Trophoblast cell (in vitro differentiated cells and primary cell): ENCODE results near the gene UBLCP1.
"Not testable (repeated sequence)": the region's sequence is repeated elsewhere in the genome, so short reads cannot be mapped to it uniquely, and the experiment has no call there.

Experiments used
- DNase-seq, 2 donors: peaks; one replicate each; pipeline ENCODE4 v3.0.0-alpha.2; 2016
- H2AFZ ChIP-seq: 2 replicates; pipeline ENCODE4 v1.6.1; 2013; ENCODE audit warnings: low read length, moderate library complexity, mild to moderate bottlenecking; ENCODE audit not compliant: insufficient read depth, poor library complexity
- H2AK5ac ChIP-seq: 2 replicates; pipeline ENCODE4 v1.6.1; 2013; ENCODE audit warnings: mild to moderate bottlenecking, low read length
- H2BK120ac ChIP-seq: 2 replicates; pipeline ENCODE4 v1.6.1; 2013; ENCODE audit warnings: low read length, mild to moderate bottlenecking, moderate library complexity; ENCODE audit not compliant: insufficient read depth, poor library complexity
- H2BK12ac ChIP-seq: 2 replicates; pipeline ENCODE4 v1.6.1; 2013; ENCODE audit warnings: mild to moderate bottlenecking, low read length, moderate library complexity
- H2BK5ac ChIP-seq: 2 replicates; pipeline ENCODE4 v1.6.1; 2013; ENCODE audit warnings: low read length, low read depth, moderate library complexity, mild to moderate bottlenecking; ENCODE audit not compliant: poor library complexity
- H3K14ac ChIP-seq: 2 replicates; pipeline ENCODE4 v1.6.1; 2013; ENCODE audit warnings: mild to moderate bottlenecking, low read length
- H3K18ac ChIP-seq: 2 replicates; pipeline ENCODE4 v1.6.1; 2013; ENCODE audit warnings: mild to moderate bottlenecking, low read length
- H3K23ac ChIP-seq: 2 replicates; pipeline ENCODE4 v1.6.1; 2013; ENCODE audit warnings: low read length
- H3K27ac ChIP-seq: 2 replicates; pipeline ENCODE4 v1.5.1; 2013; ENCODE audit warnings: low read depth, mild to moderate bottlenecking, inconsistent platforms, low read length, moderate library complexity
- H3K27me3 ChIP-seq: 2 replicates; pipeline ENCODE4 v1.6.1; 2013; ENCODE audit warnings: inconsistent platforms, mild to moderate bottlenecking, low read length, moderate library complexity; ENCODE audit not compliant: insufficient read depth
- H3K36me3 ChIP-seq, 2 experiments: 1 replicate in 1 of 2; 2 replicates in 1 of 2; pipeline ENCODE4 v1.6.1; 2013; ENCODE audit warnings: low read length in 2 of 2, mild to moderate bottlenecking in 2 of 2, moderate library complexity in 1 of 2; ENCODE audit not compliant: insufficient read depth in 2 of 2, control insufficient read depth in 1 of 2
- H3K4ac ChIP-seq: 2 replicates; pipeline ENCODE4 v1.6.1; 2013; ENCODE audit warnings: low read depth, mild to moderate bottlenecking, low read length, moderate library complexity
- H3K4me1 ChIP-seq, 2 experiments: 1 replicate in 1 of 2; 2 replicates in 1 of 2; pipeline ENCODE4 v1.6.1; 2013; ENCODE audit warnings: low read length in 2 of 2, mild to moderate bottlenecking in 2 of 2, moderate library complexity in 1 of 2; ENCODE audit not compliant: insufficient read depth in 2 of 2, control insufficient read depth in 1 of 2
- H3K4me2 ChIP-seq: 2 replicates; pipeline ENCODE4 v1.6.1; 2013; ENCODE audit warnings: inconsistent platforms, mild to moderate bottlenecking, low read length, moderate library complexity
- H3K4me3 ChIP-seq: 2 replicates; pipeline ENCODE4 v1.5.1; 2013; ENCODE audit warnings: mild to moderate bottlenecking, low read depth, low read length, inconsistent platforms
- H3K79me1 ChIP-seq: one replicate; pipeline ENCODE4 v1.6.1; 2013; ENCODE audit warnings: low read length
- H3K79me2 ChIP-seq: 2 replicates; pipeline ENCODE4 v1.6.1; 2013; ENCODE audit warnings: low read length, mild to moderate bottlenecking; ENCODE audit not compliant: control insufficient read depth, insufficient read depth, poor library complexity
- H3K9ac ChIP-seq: 2 replicates; pipeline ENCODE4 v1.6.1; 2013; ENCODE audit warnings: mild to moderate bottlenecking, low read length
- H3K9me3 ChIP-seq: 2 replicates; pipeline ENCODE4 v1.6.1; 2013; ENCODE audit warnings: low read depth, mild to moderate bottlenecking, control low read depth, inconsistent platforms, low read length; ENCODE audit not compliant: insufficient read depth
- H4K12ac ChIP-seq: 2 replicates; pipeline ENCODE4 v1.6.1; 2013; ENCODE audit warnings: low read depth, mild to moderate bottlenecking, low read length, moderate library complexity
- H4K8ac ChIP-seq: 2 replicates; pipeline ENCODE4 v1.6.1; 2013; ENCODE audit warnings: low read depth, mild to moderate bottlenecking, low read length, moderate library complexity
- H4K91ac ChIP-seq: one replicate; pipeline ENCODE4 v1.6.1; 2013; ENCODE audit warnings: low read depth, mild to moderate bottlenecking, low read length, moderate library complexity
- WGBS: extraction: QIAGEN DNeasy Blood & Tissue Kit; methylation state at CpG from one replicate; pipeline ENCODE4 v1.1.7; 2013; ENCODE audit warnings: missing lambda C conversion rate; ENCODE audit not compliant: insufficient read length, insufficient coverage; ENCODE audit errors: extremely low coverage; 5-methylcytosine and 5-hydroxymethylcytosine counted together

Gene UBLCP1

DNA sequence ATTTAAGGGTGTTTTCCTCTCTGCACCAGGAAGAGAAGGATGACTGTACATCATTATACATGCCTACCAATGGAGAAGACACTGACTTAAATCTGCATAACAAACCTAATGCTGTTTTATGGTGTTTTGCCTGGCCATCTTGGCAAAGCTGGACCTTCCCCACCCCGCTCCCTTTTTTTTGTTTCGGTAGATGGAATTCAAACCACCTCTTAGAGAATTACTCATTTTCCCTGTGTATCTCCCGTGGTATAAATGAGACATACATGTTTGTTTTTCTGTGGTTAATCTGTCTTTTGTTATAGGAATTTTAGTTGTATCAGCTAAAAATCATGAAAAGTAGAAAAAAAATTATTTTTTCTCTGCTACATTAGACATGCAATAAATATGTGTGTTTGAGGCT, 38.4 kb downstream of the UBLCP1 start:
- no peak for DNase-seq
- Histone ChIP-seq H3K18ac (no peak overlapping the region), H3K79me2 (no peaks in the 10 kb centered on the region), H4K91ac (no peak overlapping the region), H3K27me3 (no peaks in the 10 kb centered on the region), H2BK120ac (no peak overlapping the region), H3K27ac (no peak overlapping the region), H4K8ac (no peak overlapping the region), H2AFZ (no peak overlapping the region), H3K4me1 (no peaks in the 10 kb centered on the region), H3K9me3 (peaks cover 8% of the 10 kb centered on the region), H3K79me1 (no peaks in the 10 kb centered on the region), H3K4me2 (no peak overlapping the region), H2BK5ac (no peak overlapping the region), H2AK5ac (no peak overlapping the region), H3K14ac (no peak overlapping the region), H3K4me3 (no peak overlapping the region), H3K36me3 (no peaks in the 10 kb centered on the region), H4K12ac (no peak overlapping the region), H3K23ac (no peak overlapping the region), H3K4ac (no peak overlapping the region), H3K9ac (no peak overlapping the region), H2BK12ac (no peak overlapping the region)
- no CpG with 5 or more reads among the region's 3 CpGs for WGBS

DNA sequence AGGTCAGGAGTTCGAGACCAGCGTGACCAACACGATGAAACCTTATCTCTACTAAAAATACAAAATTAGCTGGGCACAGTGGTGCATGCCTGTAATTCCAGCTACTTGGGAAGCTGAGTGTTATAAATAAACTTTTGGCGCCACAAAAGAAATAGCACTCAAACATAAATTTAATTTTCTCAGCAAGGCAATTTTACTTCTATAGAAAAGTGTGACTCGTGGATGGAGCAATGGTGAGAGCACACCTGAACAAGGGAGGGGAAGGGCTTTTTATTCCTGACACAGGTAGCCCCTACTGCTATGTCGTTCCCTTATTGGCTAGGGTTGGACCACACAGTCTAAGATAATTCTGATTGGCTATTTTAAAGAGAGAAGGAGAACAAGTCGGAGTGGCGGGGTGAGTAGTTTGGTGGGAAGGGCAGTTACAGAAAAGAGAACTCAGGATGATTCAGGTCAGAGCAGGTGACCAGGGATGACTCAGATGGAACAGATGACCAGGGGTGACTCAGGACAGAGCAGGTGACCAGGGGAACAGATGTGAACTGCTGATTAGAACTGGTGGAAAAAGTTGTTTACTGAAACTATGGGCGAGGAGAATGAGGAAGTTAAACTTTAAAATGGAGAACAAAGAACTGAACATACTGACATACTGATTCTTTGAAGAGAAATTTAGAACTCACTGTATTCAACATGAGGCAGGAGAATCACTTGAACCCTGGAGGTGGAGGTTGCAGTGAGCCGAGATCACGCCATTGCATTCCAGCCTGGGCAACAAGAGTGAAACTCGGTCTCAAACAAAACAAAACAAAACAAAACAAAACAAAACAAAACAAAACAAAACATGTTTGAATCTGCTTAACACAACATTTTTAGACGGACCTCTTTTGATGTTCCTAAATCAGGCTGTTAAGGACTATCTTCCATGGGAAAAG, 39.1 kb downstream of the UBLCP1 start:
- not testable (repeated sequence) for H3K4ac ChIP-seq, H3K4me3 ChIP-seq, H3K79me1 ChIP-seq, H4K8ac ChIP-seq, H2BK120ac ChIP-seq, H3K4me2 ChIP-seq, H3K4me1 ChIP-seq, H4K91ac ChIP-seq, H2AK5ac ChIP-seq, H2AFZ ChIP-seq, H3K36me3 ChIP-seq, H3K79me2 ChIP-seq, H4K12ac ChIP-seq, H3K9ac ChIP-seq, H3K9me3 ChIP-seq, H3K18ac ChIP-seq, H3K27me3 ChIP-seq, H3K23ac ChIP-seq, H2BK12ac ChIP-seq, H3K14ac ChIP-seq, H2BK5ac ChIP-seq, H3K27ac ChIP-seq
- no CpG with 5 or more reads among the region's 13 CpGs for WGBS
- peak; percentile 80 to 85 for DNase-seq

DNA sequence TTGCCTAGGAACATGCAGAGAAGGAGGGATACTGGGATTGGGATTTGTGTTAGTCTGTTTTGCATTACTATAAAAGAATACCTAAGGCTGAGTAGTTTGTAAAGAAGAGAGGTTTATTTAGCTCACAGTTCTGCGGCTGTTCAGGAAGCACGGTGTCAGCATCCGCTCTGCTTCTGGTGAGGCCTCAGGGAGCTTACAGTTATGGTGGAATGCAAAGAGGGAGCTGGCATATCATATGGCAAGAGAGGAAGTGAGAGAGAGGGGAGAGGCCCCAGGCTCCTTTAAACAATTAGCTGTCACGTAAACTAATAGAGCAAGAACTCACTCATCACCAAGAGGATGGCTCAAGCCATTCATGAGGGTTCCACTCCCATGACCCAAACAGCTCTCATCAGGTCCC, 40.2 kb downstream of the UBLCP1 start:
- Histone ChIP-seq H2BK12ac (no peak overlapping the region), H2AK5ac (no peak overlapping the region), H3K18ac (no peak overlapping the region), H3K79me2 (no peaks in the 10 kb centered on the region), H3K4me2 (no peak overlapping the region), H3K4ac (no peak overlapping the region), H3K9ac (no peak overlapping the region), H3K14ac (no peak overlapping the region), H3K79me1 (no peaks in the 10 kb centered on the region), H3K27me3 (no peaks in the 10 kb centered on the region), H2BK5ac (no peak overlapping the region), H4K12ac (no peak overlapping the region), H3K4me3 (no peak overlapping the region), H3K27ac (no peak overlapping the region), H4K8ac (no peak overlapping the region), H2AFZ (no peak overlapping the region), H3K36me3 (no peaks in the 10 kb centered on the region), H3K9me3 (peaks cover 5% of the 10 kb centered on the region), H3K23ac (no peak overlapping the region), H4K91ac (no peak overlapping the region), H3K4me1 (no peaks in the 10 kb centered on the region), H2BK120ac (no peak overlapping the region)
- DNase-seq: no peak
- WGBS: no CpG with 5 or more reads among the region's 4 CpGs

DNA sequence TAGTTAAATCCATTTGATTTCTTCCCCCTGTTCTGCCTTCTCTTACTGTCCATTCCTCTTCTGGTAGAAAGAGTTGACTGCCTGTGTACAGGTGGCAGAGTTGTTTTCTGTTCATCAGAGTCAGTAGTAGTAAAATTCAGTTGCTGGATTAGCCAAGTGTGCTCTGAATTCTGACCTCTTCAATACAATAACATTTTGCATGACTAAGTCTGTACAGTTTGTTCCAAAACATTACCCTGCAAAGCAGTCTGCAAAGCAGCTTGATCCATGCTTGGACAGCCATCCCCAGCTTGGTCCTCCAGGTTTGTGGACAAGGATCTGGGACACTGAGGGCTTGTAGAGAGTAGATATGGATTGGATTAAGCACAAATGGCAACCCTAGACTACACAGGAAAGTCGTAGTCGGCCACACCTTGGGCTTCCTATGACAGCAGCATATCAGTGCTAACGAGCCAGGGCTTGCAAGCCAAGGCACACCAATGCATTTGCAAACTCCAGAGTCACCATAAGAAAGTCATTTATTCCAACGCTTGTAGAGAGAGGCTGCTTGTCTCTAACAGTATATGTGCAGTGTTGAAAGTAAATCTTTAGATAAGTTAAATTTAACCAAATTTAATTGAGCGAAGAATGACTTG, 42.0 kb downstream of the UBLCP1 start:
- no peak overlapping the region for H2BK120ac ChIP-seq
- no peaks in the 10 kb centered on the region for H3K79me1 ChIP-seq
- H3K27me3 ChIP-seq: no peaks in the 10 kb centered on the region
- no peak overlapping the region for H2AFZ ChIP-seq
- no CpG with 5 or more reads among the region's 5 CpGs for WGBS
- H3K27ac ChIP-seq: no peak overlapping the region
- H3K4me1 ChIP-seq: no peaks in the 10 kb centered on the region
- no peak overlapping the region for H3K18ac ChIP-seq
- no peaks in the 10 kb centered on the region for H3K79me2 ChIP-seq
- no peak overlapping the region for H2BK5ac ChIP-seq
- no peak overlapping the region for H3K4me2 ChIP-seq
- no peak overlapping the region for H3K4ac ChIP-seq
- H4K12ac ChIP-seq: no peak overlapping the region
- no peaks in the 10 kb centered on the region for H3K36me3 ChIP-seq
- H3K23ac ChIP-seq: no peak overlapping the region
- DNase-seq: no peak
- no peak overlapping the region for H2BK12ac ChIP-seq
- H3K14ac ChIP-seq: no peak overlapping the region
- no peak overlapping the region for H2AK5ac ChIP-seq
- no peak overlapping the region for H4K8ac ChIP-seq
- peaks cover 4% of the 10 kb centered on the region for H3K9me3 ChIP-seq
- no peak overlapping the region for H4K91ac ChIP-seq
- no peak overlapping the region for H3K9ac ChIP-seq
- H3K4me3 ChIP-seq: no peak overlapping the region
